Middle frontal gyrus (tissue), 1 donor: Measurements from ENCODE around the gene COG5.
"Not testable (repeated sequence)": the region's sequence is repeated elsewhere in the genome, so short reads cannot be mapped to it uniquely, and the experiment has no call there.

Source experiments
- DNase-seq: peaks from one replicate; pipeline ENCODE4 v3.0.0-alpha.2; 2015; ENCODE audit warnings: low spot score; ENCODE audit errors: extremely low spot score

Gene COG5

DNA sequence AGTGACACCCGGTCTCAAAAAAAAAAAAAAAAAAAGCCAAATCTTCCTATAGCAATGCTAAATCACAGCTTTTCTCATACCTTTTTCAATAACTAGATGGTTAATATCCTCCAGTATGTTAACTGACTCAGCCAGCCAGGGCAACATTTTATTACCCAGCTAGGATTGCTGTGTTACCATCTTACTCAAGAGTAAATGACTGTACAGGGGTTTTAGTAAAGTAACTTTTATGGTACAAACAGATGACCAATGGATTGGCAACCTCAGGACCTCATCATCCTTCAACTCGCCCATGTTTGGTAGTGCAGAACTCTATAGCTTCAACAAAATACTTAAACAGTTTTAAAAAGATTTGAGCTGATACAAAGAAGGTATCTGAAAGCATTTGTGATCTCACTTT lies 335.4 kb downstream of the COG5 start:
- DNase-seq, result no peak

- DNase-seq, result no peak
These were observed 339.1 kb downstream of the COG5 start for GRCh38 chr7:107224374-107225223.

DNA sequence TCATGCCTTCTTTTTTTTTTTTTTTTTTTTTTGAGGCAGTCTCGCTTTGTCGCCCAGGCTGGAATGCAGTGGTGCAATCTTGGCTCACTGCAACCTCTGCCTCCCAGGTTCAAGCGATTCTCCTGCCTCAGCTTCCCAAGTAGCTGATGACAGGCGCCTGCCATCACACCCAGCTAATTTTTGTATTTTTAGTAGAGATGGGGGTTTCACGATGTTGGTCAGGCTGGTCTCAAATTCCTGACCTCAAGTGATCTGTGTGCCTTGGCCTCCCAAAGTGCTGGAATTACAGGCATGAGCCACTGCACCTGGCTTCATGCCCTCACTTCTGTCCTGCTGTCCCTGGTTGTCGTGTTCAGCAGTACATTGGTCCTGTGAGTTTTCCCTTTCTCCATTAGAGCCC lies 342.9 kb downstream of the COG5 start:
- DNase-seq, result not testable (repeated sequence)

GRCh38 chr7:107220356-107220755 lies 343.4 kb downstream of the COG5 start:
- no peak for DNase-seq

GRCh38 chr7:107219563-107220244 lies 344.0 kb downstream of the COG5 start:
- DNase-seq, result no peak

GRCh38 chr7:107213945-107214344 lies 349.8 kb downstream of the COG5 start:
- no peak for DNase-seq

GRCh38 chr7:107213193-107213788 lies 350.4 kb downstream of the COG5 start:
- DNase-seq, result no peak

DNA sequence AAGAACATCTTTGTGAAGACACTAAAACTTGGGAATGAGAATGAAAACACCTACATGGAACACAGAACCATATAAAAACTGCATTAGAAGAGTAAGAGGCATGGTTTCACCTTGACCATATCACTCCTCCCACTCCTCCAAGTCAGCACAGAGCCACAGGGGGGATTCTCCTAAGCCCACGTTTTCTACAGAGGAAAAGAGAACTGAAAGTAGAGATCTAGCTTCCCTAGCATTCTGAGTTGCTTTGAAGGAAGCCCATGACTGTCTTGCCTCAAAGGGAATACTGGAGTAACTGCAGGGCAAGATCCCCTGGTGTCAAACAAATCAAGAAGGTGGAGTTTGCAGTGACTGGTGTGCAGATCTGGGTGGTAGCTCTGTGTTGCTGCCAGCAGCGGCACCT lies 351.0 kb downstream of the COG5 start:
- DNase-seq, result no peak

- DNase-seq, result no peak
These were observed 353.3 kb downstream of the COG5 start for GRCh38 chr7:107210400-107210799.

GRCh38 chr7:107209565-107209964 lies 354.2 kb downstream of the COG5 start:
- DNase-seq, result no peak

- DNase-seq, result no peak
These were observed 355.2 kb downstream of the COG5 start for GRCh38 chr7:107208563-107208962.

DNA sequence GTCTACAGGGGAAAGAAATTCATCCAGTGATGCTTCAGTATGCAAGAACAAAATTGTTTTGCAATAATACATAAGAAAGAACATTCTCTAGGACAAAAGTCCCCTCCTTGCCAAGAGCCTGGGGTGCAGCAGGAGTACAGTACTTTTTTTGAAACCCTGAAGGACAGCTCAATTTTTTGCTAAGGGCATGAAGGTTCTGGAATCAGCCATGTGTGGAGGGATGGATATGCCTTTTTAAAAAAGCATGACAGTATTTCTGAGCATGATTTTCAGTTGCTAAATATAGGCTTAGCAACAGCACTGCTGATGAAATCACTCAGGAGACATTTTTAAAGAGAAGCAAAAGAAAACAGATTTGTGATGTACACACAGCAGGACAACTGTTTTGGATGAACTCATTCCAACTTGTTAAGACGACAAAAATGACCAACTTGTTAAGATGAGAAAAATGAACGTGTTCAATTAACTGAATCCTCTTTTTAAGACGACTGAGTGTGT lies 355.6 kb downstream of the COG5 start:
- no peak for DNase-seq

DNA sequence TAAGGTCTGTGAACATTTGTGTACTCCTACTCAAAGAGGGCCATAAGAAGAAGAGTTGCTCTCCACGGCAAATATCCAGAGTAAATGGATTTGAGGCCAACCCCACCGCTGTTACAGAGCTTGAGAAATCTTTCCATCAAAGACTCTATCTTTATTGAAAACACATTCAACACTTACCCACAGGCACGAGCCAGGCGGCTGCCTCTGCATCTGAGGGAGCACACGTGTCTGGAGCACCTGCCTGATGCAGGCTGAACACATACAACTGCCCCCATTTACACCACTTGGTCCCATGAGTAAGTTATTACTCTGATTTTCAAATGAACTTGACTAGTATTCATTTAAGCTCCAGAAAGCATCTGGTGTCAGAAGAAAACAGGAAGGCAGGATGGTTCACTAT lies 356.3 kb downstream of the COG5 start:
- DNase-seq, result no peak

DNA sequence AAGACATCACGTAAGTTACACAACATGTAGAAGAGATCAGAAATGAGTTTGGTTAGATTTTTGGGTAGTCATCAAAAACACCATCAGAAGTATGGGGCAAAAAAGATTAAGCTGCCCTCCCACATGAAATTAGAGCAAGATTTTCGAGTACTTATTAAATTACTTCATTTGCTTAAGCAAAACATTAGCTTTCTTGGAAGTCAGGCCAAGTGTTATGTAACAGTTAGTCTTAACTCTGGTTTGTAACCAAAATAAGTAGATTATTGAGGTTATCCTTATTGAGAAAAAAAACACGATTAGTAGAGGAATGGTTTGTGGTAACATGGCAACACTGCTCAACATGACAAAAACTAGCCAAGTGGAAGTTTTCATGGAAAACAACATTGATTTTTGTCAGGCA lies 357.0 kb downstream of the COG5 start:
- DNase-seq, result no peak

DNA sequence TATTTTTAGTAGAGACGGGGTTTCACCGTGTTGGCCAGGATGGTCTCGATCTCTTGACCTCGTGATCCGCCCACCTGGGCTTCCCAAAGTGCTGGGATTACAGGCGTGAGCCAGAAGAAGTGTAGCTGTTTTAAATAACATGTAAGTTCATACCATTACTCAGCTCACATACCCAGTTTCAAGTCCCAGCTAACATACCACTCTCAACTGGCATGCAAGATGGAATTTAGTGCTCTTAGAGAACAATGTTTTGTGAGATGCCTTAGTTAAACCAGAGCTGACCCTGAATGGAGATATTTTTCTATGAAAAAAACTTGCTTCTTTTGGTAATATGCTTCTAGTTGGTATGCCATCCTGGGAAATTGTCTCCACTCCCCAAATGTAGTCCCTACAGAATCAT lies 357.6 kb downstream of the COG5 start:
- DNase-seq, result no peak

DNA sequence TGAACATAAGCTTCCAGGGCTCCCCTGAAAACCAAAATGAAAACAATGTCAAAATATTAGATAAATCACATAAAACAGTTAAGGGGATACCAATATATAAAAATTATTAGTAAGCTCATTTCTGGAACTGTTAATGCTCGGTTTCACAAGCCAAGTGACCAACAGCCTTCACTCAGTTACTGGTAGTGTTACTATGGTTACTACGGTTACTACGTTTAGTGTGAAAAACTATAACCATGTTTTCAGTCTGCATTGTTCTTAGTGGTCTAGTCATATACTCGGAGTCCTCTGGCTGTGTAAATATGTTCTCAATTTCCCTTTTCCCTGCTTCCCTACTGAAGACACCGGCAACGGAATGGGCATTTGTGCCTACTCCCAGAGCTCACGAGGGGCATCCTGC lies 360.1 kb downstream of the COG5 start:
- DNase-seq, result no peak

- DNase-seq, result no peak
These were observed 361.8 kb downstream of the COG5 start for GRCh38 chr7:107201795-107202450.

GRCh38 chr7:107196834-107197610 lies 366.7 kb downstream of the COG5 start:
- no peak for DNase-seq

- DNase-seq, result no peak
These were observed 369.7 kb downstream of the COG5 start for GRCh38 chr7:107194052-107194451.

- DNase-seq, result no peak
These were observed 373.6 kb downstream of the COG5 start for GRCh38 chr7:107190090-107190489.

- no peak for DNase-seq
These were observed 375.9 kb downstream of the COG5 start for GRCh38 chr7:107187774-107188173.
